Stimulated activated CD4-positive, alpha-beta T cell treated with anti-CD3 and anti-CD28 coated beads, TNF-alpha, amount 100 ng/mL, for 24 hours (primary cell): ENCODE measurements around the gene LRP1B.
"Not testable (repeated sequence)": the region's sequence is repeated elsewhere in the genome, so short reads cannot be mapped to it uniquely, and the experiment has no call there.

Experiments
- DNase-seq, 3 experiments: peaks; one replicate each; pipeline ENCODE4 v3.0.0-alpha.2; 2020; ENCODE audit warnings: low read depth in 3 of 3

LRP1B gene

DNA sequence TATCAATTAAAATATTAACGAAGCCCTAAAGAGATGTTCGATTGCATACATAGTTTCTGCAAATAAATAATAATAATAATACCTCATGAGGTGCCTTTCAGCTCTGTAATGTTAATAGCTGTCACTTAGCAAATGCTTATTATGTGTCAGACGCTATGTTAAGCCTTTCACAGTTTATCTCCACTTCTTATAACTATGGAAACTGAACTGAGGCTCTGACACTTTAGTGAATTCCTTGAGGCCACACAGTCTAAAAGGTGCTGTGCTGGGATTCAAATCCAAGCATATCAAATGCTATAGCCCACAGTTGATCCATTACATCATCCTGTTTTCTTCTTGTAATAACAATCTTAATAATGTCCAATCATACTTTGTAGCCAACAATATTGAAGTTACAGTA, 1779.1 kb downstream of the LRP1B start:
- no peak for DNase-seq

DNA sequence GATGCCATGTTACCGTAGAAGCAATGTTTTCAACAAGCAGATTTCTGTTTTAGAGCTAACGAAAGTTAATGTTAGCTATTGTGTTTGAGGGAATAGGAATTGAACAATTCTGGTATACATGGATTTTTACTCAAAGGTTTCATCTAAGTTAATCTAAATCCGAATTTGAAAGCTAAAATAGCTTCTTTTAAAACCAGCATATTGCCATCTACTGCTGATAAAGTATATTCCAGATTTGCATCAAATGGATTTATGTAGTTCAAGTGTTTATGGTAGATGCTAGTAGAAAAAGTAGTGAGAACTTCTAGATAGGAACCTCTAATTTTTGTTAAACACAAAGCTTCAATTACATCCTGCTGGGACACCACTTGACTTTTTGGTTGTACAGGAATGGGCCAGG, 1781.1 kb downstream of the LRP1B start:
- no peak for DNase-seq

DNA sequence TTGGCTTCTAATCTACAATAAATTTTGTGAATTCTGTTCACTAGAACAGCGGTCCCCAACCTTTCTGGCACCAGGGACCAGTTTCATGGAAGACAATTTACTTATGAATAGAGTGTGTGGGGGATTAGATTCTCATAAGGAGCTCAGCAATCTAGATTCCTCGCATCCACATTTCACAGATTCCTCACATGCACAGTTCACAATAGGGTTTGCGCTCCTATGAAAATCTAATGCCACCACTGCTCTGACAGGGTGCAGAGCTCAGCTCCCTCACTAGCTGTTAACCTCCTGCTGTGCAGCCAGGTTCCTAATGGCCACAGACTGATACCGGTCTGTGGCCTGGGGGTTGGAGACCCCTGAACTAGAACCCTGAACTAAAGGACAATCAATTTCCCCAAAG, 1782.0 kb downstream of the LRP1B start:
- no peak for DNase-seq

DNA sequence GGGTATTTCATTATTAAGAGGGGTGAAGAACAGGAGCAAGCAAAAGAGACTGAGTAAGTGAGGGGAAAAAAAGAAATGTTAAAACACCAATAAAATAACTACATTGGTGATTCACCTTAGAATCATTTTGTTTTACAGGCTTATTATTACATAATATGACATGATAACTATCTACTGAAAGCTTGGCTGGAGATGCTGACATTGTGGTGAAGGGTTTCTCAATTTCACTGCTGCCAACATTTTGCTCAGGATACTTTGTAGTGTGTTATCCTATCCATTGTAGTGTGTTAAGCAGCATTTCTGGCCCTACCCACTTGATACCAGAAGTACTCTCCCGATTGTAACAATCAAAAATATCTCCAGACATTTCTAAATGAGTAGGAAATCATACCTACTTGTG, 1786.0 kb downstream of the LRP1B start:
- DNase-seq, result no peak

DNA sequence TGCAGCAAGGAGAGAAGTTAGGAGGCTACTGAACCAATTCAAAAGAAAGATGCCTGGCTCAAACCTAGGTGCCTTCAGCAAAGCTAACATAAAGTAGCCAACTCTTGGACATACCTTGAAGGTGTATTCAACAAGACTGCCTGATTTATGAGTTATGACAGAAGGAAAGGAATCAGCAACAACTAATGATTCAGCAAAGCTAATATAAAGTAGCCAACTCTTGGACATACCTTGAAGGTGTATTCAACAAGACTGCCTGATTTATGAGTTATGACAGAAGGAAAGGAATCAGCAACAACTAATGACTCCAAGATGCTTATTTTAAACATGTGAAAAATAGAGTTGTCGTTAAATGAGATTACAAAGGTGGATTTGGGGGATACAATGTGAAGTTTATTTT, 1786.5 kb downstream of the LRP1B start:
- DNase-seq, result not testable (repeated sequence)

DNA sequence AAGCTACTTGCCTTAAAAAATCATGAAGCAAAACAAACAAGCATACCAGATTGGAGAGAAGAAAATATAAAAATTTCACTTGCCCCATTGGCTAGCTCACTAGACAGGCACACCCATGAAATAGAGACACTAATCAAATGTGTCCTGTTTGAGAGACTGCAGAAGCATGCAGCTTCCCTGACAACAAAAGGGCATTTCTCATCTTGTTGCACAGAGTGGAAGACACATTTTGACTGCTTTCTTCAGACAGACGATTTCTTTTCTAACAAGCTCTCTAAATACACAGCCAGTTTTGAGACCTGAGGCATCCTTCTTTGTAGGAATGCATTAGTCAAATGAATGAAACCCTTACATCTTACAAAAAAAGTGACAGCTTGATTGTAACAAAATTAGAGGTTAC, 1792.0 kb downstream of the LRP1B start:
- no peak for DNase-seq

DNA sequence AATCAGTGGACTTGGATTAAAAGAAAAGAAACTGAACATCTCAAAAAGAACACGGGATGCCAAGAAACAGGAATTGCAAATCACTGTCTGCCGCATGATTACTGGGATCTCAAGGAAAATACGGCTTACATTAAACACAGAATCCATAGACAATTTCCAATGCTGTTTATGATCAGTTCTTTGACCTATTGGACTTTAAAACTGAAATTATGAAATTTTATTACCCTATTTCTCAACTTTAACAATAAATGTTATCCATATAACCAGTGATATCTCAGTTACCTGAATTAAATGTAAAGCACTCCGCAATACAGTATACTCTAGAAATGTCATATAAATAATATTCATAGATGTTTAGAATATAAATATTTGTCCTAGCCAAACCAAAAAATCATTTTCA, 1793.8 kb downstream of the LRP1B start:
- no peak for DNase-seq

DNA sequence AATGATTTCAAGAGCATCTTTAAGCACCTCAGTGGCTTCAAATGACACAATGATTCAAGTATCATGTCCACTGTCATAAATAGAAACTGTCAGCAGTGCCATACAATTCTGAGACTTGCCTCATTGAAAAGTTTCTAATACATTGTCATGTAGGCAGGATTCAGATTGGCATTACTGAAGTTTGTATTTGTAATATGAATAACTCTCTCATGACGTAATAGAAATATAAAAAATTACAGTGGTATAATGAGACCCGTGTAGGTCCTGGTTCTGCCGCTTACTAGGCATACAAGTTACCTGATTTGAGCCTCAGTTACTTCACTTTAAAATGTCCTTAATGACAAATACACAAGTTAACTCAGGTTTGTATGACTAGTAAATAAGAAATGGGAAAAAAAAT, 1814.5 kb downstream of the LRP1B start:
- no peak for DNase-seq

DNA sequence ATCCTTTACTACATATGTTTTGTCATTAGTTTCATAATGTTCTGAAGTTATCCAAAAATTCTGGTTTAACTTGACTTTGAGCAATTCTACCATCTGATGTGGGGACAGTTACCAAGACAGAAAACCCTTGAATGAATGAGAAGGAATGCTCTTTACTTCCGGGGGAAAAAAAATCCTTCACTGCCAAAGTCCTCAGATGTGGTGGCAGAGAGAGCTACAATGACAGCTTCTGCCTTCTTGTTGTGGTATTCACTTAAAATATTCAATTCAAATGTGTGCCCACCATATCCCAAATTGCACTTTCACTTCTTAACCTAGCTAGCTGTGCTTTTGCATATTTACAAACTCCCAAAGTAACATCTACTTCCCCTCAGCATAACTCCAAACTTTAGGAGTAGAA, 1818.9 kb downstream of the LRP1B start:
- no peak for DNase-seq

DNA sequence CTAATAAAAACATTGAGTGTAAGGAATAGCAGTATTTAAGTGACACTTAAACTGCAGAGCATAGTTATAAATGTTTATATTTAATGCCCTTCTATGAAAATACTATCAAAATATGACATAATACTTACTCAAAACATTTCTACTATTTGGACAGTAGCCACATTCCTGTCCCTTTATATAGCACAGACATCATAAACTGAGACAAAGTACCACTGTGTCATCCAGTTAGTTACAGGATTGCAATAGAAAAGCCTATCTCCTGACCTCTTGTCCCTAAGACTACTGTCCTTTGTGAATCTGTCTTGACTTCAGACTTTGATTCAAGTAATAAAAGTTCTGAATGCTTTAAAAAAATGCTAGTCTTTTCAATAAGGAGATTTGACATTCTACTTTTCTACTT, 1822.1 kb downstream of the LRP1B start:
- DNase-seq, result no peak

DNA sequence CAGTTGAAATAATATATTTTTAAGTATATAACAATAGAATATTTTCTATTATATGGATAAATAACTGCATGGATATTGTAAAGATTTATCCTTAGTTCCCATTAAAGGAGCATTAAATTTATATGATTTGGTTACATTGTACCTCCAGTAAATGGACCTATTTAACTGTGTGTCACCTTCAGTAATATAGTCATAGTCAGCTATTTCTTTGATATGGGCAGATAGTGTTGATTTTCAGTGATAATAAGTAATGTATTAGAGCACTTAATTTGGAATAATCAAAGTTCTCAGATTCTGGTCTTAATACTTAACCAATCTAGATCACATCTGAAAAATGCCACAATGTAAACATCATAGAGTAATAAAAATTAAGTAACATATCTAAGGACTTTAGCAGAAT, 1823.3 kb downstream of the LRP1B start:
- DNase-seq, result no peak

DNA sequence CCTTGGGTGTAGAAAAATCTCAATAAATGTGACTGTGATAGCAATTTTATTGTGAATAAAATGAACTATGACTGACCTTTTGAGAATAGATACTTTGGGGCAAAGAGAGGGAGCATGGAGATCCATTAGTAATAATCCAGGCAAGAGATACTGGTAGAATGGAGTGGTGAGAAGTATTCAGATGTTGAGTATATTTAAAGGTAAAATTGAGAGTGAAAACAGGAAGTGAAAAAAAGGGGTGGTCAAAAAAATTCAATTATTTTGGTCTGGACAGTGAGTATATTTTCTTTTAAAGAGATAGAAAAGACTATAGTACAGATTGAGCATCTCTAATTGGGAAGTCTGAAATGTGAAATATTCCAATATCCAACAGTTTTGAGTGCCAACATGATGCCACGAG, 1835.0 kb downstream of the LRP1B start:
- no peak for DNase-seq

DNA sequence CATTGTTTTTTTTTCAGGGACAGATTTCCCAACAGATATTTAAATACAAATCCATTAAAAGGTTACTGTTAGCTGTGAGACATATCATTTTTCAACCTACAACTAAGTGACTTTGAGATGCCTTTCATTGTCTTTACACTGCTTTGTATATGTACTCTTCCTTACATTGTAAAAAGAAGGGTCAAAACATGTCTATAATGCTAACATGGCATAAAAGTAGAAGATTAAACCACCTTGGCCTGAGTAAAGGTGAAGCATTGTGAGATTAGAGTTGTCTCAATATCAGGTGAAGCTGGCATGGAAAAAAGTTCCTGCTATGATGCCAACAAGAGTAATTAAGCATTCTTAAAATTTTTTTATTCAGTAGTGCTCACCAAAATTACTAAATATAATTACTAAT, 1842.1 kb downstream of the LRP1B start:
- DNase-seq, result no peak

DNA sequence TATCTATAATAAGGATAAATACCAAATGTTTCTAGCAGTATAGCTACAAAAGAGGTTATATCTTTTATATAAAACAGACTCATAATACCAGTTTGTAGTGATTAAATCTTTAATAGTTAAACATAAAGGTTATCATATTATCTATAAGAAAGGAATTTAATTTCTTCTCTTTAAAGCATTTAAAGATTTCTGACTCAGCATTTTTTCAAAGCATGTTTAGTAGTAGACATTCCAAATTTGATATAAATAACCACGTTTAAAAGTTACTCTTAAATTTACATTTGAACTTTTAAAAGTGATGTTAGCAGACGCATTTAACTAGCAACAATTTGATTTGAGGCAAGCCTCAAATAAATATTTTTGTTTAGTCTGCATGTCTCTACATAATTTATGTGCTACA, 1842.6 kb downstream of the LRP1B start:
- DNase-seq, result no peak

DNA sequence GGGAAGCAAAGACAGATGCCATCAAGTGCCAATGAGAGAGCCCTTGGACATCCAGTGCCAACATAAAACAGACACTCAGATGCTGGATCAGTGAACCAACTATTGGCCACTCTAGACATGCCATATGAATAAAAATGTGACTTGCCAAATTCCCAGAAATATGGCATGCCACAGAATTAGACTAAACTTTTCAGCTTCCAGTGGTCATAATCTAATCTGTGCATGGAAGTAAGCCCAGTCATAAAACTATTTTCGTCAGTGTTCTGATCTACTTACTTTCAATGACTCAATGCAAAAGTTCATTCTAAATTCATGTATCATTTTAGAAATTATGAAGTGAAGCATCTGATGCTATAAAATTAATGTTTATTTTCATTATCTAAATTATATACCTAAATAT, 1844.4 kb downstream of the LRP1B start:
- no peak for DNase-seq

DNA sequence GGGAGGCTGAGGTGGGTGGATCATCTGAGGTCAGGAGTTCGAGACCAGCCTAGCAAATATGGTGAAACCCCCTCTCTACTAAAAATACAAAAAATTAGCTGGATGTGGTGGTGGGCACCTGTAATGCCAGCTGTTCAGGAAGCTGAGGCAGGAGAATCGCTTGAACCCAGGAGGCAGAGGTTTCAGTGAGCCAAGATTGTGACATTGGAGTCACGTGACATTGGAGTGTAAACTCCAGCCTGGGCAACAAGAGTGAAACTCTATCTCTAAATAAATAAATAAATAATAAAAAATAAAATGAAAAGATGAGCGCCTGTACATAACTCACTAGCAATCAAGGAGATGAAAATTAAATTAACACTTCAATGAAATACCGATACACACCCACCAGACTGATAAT, 1853.5 kb downstream of the LRP1B start:
- not testable (repeated sequence) for DNase-seq

DNA sequence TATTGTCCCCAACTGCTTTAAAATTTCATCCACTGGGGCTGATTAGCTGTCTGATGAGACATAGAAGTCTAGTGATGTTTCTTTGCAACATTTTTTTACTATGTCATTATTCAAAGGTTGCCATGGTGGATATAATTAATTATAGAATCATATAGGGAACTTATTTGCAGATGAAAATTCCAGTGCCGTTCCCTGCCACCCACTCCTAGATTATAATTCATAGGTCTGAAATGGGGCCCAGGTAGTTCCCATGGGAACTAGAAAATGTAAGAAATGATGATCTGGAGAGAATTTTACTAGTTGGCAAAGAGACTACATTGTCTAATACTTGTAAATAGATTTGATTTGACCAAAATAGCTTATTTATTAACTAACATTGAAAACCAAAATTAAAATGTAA, 1854.2 kb downstream of the LRP1B start:
- no peak for DNase-seq

DNA sequence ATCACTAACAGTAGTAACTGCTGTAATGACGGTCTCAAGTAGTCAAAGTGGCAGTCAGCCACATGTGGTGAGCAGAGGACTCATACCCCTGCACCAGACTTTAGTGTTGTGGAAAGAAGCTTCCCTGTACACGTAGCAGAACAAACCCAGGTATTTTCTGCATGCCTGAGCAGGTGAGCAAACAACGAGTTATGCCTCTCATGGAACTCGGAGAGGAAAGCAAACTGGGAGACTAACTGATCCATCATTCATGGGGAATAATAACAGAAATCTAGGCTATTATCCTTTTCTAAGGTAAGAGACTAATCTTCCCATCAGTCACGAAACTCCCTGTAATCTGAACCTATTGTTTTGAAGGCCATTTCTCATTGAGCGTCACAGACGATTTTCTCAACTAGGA, 1855.4 kb downstream of the LRP1B start:
- no peak for DNase-seq

DNA sequence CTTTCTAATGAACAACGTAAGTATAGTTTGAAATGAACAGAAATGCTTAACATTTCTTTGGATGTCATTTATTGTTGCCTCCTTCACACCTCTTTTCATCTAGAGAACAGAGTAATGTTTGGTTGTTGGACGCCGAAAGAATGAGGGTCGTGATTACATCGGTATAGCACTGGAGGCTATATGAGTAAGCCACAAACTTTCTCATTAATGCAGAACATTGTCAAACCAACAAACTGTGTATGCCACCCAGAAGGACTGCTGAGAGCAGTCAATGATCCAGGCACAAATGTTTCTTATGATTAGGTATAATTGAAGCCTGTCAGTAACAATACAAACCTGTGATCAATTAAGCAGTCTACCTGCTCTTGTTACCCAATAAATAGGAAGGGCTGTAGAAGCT, 1855.9 kb downstream of the LRP1B start:
- DNase-seq, result no peak

DNA sequence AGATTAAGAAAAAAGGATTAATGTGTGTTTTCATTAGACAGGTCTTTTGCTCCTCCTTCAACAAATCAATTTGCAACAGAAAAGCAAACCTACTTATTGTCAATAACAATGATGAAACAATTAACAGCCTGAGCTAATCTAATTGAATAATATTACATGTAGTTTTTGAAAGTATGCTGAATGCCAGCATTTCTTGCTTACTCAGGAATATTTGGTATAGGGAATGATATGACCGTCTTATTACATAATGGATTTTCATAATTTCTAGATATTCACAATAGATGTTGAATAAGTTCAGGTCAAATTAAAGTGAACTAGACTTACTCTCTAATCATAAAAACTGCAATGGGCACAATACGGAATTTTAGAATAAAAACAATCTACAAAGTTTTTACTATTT, 1856.9 kb downstream of the LRP1B start:
- no peak for DNase-seq

DNA sequence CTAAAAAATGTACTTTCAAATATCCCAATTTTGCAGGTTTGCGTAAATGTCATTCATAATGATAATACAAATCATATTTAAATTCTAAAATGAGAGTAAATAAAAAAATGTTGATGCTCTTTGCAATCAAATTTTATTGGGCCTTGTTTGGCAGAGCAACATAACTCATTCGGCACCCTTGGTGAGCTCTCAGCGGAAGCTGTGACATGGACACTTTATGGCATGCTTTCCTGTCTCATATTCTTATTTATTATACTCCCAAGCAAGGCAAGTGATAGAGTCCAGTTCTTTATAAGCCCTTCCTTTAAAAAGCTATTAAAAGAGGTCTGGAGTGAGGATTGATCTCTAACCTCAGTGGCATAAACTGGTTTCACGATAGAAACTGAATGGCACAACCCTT, 1857.4 kb downstream of the LRP1B start:
- DNase-seq, result no peak

DNA sequence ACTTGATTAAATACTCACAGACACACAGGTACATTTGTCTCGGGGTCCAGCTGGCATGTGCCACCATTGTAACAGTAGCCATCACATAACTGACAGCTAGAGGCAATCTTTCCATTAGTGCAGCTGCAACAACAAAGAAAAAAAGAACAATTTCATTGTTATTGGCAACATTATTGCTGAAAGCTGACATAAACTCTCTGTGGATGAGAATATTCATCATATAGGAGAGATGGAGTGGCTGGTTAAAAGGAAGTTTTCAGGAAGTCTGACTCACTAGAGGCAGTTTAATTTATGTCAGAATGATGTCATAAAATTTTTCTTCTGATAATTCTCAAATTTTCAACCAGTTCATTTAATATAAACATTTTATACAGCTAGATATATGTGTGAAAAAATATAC, 1860.6 kb downstream of the LRP1B start:
- no peak for DNase-seq

DNA sequence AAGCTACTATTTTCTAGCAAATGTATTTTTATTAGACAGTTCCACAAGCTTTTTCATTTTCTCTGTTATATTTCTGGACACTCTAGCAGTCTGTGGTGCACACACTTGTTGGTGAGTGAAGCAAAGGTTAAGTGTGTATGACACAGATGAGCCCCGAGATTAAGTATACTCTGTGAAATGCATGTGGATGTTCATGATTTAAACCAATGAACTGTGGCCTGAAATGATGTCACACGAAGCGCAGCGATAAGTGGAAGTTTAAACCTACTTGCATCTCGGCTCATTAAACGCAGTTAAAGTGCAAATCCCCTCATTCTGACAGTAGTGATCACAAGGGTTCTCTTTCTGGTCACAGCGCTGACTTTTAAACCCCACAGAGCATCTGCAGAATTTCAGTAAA, 1861.8 kb downstream of the LRP1B start:
- no peak for DNase-seq

DNA sequence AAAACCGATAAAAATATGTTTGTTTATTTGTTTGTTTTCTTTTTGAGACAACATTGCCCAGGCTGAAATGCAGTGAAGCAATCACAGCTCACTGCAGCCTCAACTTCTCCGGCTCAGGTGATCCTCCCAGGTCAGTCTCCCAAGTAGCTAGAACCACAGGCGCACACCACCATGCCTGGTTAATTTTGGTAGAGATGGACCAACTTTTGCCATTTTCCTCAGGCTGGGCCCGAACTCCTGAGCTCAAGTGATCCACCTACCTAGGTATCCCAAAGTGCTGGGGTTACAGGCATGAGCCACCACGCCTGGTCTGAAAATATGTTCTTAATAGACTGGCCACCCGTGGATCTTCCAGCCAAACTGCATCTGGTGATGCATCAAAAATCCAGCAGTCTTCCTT, 1867.9 kb downstream of the LRP1B start:
- DNase-seq, result no peak

DNA sequence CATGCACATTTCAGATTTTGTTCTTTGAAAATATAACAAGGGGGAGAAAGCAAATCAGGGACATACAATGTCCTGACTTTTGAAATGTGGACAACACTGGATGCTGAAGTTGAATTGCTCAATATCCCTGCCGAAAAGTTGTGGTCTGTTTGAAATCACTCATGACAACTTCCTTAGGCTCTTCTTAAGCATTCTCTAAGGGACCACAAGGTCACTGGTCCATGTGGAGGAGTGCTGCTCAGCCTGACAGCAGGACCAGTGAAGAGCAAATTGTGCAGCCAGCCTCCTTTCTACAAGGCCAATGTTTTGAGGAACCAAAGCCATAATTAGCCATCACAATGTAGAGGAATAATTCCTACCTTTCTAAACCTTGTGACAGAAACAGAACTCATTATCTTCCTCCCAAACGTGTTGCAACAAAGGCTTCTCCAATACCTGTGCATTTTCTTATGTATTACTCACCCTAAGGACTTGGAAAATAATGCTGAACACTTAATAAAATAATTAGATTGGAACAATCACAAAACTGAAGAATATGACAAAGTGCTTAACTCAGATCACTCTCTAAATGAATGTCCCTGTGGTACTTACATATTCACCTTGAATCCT, 1873.0 kb downstream of the LRP1B start:
- no peak for DNase-seq
